HG03196 (cell line): ENCODE data around the gene PCK1.

Experiments
- ATAC-seq: cut with Tn5 transposase; IDR thresholded peaks from one replicate; pipeline ENCODE4 v1.9.1; 2021; ENCODE audit not compliant: unreplicated experiment

The PCK1 gene

DNA sequence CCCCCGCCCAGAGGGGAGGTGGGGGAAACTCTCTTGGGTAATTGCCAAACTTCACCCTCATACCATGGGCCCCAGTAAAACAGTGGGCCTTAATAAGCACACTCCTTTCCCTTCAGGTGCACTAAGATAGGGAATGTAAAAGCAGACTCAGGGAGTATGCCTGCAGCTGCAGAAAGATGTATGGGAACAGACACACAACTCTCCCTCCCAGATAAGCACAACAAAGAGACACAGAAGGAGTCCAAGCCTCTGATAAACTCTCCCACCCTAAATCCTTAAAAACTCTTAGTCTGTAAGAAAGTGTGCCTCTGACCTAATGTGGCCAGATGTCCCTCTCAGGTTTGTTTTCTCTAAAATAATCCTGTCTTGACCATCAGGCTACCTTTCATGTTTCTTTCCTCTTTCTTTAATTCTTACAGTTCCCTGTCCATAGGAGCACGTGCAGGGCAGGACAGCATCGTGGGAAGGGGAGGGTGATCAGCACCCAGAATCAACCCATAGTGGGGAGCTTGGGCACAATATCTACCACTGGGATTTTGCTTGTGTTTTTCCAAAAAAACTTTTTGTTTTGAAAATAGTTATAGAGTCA lies 24.7 kb upstream of the PCK1 start:
- no peak for ATAC-seq

DNA sequence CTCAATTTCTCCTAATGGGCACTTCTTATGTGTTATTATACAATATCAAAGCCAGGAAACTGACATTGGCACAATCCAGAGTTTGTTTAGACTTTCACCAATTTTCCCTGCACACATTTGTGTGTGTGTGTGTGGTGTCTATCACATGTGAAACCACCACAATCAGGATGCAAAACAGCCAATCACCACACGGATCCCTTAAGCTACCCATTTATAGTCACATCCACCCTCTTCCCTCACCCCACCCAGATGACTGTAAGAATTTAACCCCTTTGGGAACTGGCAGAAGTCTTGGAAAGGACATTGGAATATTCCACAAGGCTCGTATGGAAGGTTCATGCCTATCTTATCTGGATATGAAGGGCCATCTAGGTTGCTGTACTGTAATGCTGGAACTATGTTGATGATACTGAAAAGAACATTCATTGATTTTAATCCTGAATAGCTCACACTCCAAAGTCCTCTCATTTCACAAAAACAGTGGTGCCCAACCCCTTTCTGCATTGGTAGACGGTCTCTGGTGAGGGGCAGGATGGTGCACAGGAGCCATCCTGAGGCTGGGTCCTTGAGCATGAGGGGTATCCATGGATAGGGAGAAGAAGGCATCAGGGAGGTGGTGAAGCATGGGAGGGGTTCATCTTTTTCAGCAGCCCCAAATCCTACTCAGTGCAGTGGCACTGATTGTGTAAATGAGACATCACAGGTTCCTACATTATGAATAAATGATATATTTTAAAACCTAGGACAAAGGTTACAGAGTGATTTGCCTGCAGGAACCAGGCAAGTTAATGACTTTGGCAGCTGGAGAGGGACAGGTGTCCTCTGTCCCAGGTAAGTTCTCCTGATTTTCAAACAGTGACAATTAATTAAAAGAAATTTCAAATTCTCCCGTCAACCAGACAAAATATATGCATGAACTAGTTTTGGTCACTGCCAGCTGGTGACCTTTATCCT lies 23.9 kb upstream of the PCK1 start:
- no peak for ATAC-seq

DNA sequence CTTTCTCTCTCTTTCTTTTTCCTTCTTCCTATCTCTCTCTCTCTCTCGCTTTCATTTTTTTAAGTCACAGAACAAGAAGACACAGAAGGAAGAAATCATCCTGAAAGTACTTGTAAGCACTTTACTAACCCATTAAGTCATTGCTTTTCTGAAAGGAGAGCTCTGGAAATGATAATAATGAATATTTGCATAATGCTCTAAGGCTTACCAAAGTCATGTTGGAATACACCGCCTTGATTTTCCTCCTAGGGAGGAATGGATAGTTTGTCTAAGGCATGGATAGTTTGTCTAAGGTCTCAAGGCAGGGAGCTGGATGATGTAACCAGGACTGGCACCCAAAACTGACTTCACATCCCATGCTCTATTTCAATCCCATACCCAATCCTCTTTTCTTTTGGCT lies 23.1 kb upstream of the PCK1 start:
- no peak for ATAC-seq

DNA sequence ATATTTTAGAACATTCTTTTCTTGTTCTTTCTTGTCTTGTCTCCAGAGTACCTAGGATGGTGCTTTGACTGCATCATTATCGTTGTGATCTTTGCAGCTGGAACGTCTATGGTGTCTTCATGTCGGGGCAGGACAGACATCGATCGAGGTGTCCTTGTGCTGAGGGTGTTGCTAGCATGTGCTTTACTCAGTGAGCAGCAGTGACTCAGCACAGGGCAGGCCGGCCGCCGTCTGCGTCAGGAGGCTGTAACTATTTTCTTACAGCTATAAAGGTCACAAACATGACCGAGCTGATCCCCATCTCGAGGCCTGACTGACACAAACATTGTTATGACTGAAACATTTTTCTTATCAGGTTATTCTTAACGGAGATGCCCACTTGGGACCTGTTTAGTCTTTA lies 21.0 kb upstream of the PCK1 start:
- no peak for ATAC-seq

DNA sequence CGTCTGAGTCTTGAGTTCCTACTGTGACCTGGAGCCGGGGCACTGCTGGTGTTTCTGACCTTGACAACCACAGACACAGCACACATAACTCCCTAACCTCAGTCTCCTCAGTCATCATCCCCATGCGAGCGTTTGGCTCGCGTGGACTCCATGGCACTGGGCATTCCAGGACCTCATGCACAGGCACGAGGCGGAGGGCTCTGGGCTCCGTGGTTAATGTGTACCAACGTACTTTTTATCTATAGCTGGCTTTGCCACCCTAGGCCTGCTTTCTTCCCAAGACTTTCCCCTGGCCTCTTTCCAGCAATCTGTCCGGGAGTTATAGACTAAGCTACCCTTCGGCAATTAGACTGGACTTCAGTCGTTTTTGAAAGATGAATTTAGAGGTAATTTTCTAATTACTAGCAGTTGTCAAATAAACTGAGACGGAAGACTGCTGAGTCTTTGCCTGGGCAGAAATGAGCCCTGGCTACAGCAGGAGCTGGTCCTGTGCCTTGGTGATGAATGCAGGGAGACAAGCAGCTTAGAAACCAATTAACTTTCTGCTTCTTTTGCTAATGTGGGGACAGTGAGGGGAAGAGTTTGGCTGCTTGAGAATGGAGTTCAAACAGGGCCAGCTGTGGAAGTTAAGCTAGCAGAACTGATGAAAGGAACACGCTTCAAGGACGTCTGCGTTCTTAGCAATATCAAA lies 19.9 kb upstream of the PCK1 start:
- no peak for ATAC-seq

DNA sequence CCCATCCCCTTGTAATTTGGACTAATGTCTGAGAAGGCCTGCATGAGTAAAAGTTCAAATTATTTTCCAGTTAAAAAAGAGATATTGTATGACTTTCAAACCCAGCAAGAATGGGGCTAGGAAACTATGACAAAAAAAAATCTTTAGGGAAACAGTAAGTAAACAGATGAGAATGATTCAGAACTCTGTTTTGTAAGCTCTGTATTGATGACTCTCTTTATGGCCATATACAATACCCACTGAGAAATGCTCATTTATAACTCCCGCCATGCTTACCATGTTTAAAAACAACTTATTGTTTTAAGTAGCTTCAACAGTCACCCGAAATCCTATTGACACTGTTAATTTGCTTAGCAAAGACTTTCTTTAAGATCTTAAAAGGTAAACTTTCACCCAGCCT lies 17.2 kb upstream of the PCK1 start:
- ATAC-seq = no peak

DNA sequence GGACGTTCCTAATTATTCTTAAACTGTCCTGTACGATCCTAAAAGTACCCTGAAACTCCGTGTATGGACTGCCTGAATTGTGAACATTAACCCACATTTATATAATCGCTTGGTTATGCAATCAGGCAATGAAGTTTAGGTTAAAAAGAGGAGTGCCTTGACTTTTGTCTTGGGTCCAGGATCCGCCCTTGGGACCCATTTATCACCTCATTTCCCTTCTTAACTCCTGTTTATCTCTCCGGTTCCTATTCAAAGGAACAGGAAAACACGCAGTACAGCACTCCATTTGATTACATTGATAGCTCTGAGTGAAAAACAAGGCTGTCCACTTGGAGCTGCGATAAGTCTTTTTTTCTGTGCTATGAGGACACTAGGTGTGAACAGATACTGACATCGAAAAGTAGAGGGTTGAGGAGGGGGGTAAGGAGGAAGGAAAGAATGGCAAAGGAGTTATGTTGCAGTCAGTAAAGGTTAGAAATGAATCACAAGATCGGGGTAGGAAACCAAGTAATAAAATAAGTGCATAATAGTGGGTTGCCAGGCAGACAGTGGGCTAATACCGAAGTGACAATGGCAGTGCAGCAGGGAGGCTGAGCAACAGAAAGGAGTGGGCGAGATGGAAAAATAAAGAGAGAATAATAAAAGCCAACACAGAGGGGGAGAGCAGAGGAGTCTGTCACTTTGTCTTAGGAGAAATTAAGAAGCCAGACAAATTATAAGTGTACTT lies 15.9 kb upstream of the PCK1 start:
- ATAC-seq = no peak

DNA sequence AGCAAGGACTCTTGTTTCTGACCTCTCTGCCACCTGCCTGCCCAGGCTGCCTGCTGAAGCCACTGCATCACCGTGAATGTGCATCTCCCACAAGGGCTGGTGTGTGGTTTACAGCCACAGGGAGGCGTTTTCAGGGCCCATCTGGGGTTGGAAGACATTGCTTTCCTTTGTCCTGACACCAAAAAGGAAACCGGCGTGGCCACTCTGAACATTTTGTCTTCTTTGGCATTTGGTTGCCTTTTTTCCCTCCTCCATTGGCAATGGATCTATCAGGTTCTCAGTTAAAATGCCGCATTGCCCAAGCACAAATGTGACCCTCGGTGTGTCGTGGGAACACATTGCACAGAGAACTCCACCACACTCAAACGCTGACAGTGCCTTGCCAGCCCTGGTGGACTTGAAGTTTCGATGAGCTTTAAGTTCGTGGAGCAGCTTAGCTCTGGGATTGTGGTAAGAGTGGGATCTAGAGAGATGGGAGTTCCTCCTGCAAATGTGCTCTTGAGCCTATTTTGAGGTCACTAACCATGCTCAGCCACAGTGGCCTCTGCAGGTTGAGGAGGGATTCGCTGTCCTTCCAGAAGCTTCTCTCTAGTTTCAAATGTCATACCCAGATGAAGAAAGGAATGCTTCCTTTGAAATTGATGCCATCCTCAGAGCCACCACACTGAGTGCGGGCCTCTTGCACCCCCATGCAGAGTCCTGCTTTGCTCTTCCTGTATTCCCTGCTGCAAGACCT lies 14.8 kb upstream of the PCK1 start:
- ATAC-seq = no peak

DNA sequence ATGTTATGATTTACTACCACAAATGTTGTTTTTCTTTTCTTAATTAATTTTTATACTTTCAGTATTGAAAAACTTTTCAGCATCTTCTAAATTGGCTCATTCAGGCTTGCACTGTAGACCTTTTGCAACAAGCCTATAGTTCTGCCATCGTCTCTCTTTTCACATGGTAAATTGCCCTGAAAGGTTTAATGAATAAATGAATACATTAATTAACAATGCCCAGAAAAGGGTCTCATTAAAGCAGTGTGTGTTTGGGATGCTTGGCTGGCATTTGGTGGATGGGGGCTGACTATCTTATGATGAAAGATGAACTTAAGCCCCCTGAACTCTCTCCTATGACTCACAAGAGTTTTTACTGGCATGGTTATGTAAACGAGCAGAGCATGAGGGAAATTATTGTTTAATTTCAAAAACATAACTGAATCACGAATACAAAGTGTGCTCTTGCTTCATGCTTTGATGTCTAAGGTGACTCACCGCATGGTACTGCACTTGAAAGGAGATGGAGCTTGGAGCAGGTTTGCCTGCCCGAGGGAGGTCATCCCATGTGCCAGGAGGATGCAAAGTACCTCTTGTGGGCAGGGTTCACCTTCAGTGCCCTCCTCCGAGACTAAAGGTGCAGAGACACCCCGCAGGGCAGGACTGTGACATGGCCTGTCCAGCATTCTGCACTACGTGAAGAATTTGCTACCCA lies 13.8 kb upstream of the PCK1 start:
- ATAC-seq = no peak

DNA sequence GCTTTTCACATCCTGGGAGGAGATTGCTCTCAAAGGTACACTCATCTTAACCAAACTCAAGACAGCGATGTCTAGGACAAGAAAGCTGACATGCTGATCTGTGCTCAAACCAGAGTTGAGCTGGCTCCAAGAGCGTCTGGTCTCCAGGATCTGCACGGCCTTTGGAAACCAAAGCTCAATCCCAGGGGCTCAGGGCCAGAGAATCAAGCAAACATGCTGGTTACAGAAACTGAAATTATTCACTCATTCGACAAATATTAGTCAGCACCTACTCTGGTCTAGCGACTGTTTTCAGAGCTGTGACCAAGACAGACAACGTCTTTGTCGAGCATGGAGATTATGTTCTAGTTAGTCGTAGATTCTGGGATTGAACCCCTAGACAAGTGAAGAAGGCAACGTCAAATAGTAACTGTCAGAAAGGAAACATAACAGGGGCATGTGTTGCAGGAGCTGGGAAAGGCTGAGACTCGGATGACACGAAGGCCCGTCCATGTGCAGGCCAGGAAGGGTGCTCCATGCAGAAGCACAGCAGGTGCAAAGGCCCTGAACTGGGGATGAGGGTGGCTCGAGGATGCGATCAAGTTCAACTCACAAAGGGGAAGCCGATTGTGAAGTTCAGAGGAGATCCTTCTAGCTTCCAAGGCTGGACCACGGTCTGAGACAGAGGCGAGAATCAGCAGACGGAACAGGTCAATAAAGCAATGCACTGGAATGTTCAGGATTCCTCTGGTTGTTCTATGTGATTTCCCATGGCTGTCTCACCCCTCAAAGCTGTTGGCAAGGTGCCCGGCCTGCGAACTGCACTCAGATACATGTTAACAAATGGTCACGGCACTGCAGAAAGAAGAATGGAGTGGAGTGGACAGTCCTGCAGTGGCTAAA lies 12.5 kb upstream of the PCK1 start:
- ATAC-seq = no peak

DNA sequence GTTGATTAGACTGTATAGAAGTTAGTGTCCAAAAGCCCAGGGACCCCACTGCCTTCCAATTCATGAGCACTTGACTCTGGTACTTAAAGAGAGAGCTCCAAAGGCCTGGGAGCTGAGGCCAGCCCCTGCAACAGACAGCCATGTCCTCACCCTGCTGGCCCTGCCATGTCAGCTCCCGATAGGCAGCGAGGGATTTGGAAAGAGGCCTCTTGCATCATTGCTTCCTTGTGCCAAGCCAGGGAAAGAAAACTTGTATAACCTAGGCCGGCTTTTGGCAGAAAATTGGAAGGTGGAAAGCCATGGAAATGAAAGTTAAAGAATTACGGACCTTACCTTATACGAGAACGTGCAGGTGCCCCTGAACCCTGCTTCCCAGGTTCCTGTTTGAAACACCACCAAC lies 8.4 kb upstream of the PCK1 start:
- ATAC-seq = no peak

DNA sequence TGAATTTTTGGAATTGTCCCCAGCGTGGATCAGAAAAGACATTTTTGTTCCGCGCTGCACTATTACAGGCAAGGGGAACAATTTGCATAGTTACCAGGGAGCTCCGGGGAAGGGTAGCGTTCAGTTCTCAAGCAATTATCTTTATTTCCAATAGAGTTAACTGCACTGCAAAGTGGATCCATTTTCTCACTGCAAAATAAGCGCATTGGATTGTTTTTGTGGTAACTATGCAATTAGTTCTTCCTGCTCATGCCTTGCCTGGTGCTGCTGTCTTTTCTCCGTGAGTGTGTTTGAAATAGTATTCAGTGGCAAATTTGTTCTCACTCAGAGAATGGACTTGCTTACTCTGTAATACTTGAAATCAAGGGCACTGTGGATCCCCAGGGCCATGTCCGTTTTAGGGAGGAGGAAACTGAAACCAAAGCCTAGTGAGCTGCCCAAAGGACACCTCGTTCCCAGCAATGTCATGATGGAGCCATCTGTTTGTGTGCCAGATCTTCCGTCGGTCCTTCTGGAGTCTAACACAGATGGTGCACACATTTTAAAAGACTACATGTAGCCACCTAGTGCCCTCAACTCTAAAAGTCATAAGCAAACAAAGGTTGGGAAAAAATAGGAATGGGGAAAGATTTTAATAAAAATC lies 7.4 kb upstream of the PCK1 start:
- ATAC-seq = no peak

DNA sequence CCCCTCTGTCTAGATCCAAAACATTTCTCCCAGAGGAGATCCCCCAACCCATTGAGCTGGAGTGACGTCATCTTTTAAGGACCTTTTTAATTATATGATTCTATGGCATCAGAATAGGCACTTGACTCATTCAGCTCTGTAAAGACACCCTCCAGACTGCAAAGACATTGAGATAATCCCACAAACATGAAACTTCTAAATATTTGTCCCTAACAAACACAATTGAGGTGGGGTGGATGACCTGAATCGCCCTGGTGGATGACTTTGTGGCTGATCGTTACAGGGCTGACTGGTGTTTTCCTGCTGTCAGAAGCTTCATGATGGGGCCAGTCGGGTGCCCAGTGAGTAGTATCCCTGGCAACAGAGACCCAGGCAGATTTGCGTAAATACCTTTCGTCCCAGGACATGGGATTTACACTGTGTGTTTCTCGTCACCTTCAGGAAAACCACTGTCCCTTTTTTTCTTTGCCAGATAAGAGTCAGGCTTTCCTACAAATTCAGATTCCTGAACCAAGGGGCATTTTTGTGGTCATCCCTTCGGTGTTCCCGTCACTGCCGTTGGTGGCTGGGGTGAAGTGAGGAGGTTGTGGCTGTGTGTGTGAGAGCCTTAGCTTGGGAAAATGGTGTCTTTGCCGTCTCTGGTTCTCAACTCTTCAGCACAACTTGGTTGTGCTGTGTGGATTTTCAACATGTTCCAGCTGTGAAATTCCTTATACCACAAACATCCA lies 5.3 kb upstream of the PCK1 start:
- no peak for ATAC-seq

DNA sequence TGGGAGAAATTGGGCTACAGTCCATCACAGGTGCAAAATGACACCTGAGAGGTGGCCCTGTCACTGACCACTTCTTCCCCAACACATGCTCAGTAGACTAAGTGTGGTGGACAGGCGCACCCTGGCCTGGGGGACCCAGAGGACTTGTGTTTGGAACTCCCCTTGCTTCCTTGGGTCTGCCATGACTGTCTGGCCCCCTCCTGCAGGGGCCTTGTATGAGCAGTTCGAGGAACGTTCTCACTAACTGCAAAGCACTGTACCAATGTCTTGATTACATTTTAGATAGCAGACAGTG lies 4.0 kb upstream of the PCK1 start:
- ATAC-seq = no peak

DNA sequence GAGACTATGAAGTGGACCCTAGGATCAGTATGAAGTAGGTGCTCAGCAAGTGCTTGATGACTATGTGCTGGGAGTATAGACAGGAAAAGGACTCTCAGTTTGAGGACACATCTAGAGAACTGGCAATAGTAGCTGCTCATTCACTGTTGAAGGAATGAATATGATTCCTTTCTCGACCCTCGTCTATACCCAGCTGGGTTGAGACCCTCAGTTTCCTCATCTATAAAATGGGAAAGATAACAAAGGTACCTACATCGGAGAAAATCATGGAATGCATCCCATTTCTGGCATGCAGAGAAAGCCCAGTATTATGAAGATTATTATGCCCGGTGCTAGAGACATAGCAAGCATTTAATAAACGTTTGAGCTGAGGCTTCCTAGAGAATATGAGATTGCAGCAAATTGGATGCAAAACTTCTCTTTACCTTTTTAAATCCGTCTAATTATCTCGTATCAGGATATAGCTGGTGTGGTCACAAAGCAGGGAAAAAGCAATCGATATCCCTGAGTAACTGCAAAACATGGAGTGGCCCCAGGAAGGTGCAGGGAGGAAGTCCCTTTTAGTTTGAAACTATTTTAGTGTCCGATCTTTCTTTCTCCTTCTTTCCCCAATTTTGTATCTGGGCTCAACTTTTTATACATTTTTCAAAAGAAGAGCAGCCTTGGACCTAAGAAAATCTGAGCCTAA lies 2.8 kb upstream of the PCK1 start:
- no peak for ATAC-seq

DNA sequence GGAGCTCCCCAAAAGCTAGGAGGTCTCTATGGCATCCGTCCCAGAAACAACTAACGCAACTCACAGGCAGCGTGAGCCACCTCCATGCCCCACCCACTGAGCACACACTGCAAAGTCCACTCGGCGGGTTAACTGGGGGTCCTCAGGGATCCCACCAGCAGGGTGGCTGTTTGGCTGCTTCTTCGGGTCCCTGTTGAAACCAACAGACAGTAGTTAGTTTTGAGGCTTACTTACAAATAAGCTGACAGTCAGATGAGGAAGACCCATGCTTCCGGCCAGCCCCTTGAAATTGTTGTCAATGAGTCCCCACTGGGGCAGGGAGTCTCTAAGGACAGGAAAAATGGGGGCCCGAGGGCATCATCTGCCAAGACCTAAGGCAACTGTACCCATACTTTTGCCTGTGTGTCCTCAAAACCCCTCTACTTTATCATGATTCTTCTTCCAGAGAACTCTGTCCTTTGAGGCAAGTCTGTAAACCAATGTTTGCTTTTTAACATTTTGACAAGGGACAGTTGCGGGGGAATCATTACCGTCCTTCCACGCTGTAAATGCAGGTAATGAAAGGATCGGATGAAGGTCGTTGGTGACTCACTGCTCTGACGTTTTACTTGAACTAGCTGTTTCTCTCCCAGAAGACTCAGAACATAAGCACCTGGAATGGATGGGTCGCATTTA lies 2.2 kb upstream of the PCK1 start:
- no peak for ATAC-seq

DNA sequence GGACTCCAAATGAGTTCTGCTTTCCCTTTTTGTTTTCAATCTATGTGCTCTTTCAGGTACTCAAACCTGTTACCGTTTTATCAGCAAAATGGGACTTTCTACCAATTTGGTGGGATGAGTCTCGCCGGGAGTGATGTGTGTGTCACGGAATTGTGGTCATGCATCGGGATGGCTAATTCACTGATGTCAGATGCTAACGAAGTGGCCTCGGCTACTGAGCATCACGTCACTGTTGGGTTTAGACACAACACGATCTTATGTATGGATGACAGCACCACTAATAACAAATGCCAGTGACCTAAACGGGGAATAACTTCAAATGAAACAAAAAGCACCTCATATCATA lies 1.6 kb upstream of the PCK1 start:
- no peak for ATAC-seq
